ENCODE data around the gene RAD23A.
A peak's percentile ranks its signal among the peaks of the same experiment; 100 is the strongest.

RAD23A gene

DNA sequence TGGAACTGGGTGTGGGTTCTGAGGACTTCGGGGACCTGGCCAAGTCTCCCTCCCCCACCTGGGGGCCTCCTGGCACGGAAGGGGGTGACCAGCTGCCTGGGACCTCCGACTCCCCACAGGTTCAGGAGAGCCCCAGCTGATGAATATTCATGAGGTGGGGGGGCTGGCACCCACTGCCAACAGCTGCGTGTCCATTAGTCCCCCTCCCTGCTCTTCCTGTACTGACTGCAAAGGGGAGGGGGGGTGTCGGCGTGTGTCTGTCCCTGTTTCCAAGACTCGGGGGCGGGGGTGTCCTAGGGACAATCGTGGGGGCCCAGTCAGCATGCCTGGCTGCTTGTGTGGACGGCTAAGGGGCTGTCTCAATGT lies 39.0 kb downstream of the RAD23A start:
- no peak for DNase-seq (ENCODE audit: low spot score)

DNA sequence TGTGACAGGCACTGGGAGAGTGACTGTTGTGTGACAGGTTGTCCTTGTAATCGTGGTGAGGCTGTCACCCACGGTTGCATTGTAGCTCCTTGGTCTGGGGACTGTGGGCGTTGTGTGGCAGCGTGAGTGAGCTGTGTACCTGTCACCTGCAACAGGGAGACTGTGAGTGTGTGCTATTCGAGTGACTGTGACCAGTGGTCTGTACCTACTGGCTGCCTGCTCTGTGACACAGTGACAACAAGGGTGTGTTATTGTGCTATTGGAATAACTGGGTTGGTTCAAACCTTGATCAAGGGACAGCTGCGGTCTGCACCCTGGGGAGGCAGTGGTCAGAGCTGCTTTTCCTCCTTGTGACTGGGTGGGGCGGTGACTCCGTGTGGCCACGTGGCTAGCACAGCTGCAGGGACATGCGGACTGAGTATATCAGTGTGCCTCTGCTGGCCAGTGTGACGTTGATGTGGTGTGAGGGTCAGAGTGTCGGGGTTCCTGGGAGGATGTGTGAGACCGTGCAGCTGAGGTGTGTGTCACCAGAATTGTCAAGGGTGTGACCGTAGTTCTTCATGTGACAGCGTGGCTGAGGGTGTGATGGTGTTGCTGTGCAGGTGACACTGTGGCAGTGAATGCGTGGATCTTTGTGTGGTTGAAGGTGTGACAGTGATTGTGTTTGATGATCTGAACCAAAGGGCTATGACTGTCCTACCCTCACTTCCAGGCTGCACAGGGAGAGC lies 39.6 kb downstream of the RAD23A start:
- DNase-seq (ENCODE audit: low spot score) = peak; percentile 83

GRCh38 chr19:12986726-12987125 lies 41.1 kb downstream of the RAD23A start:
- DNase-seq (ENCODE audit: low spot score) = no peak

- no peak for DNase-seq (ENCODE audit: low spot score)
Observed at GRCh38 chr19:12987190-12987589, 41.5 kb downstream of the RAD23A start.

- no peak for DNase-seq (ENCODE audit: low spot score)
Observed at GRCh38 chr19:12987781-12988180, 42.1 kb downstream of the RAD23A start.

GRCh38 chr19:12990431-12990830 lies 44.8 kb downstream of the RAD23A start:
- DNase-seq (ENCODE audit: low spot score) = no peak

- DNase-seq (ENCODE audit: low spot score) = no peak
Observed at GRCh38 chr19:12990853-12991252, 45.2 kb downstream of the RAD23A start.

DNA sequence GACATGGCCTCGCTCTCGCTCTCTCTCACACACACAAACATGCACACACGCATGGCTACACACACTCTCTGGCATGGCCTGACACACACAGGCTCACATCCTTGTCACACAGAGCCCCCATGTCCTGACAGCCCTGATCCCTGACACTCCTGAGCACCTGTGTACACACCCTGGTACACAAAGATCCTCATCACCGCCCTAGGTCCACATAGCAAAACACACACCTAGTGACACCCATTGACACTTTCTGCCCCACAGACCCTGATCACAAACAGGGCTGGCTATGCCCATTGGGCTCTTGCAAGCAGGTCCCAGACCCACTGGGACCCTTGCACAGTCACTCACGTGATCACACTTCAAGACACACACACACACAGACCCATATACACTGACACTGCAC lies 45.6 kb downstream of the RAD23A start:
- no peak for DNase-seq (ENCODE audit: low spot score)

DNA sequence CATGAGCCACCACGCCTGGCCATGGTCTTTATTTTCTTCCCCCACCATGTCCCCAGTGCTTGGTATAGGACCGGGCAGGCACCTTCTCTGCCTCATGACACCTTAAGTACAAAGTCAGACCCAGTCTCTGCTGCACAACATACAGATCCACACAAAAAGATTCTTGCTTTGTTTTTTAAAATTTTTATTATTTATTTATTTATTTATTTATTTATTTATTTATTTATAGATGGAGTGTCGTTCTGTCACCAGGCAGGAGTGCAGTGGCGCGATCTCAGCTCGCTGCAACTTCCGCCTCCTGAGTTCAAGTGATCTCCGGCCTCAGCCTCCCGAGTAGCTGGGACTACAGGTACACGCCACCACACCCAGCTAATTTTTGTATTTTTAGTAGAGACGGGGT lies 47.1 kb downstream of the RAD23A start:
- DNase-seq (ENCODE audit: low spot score) = no peak

DNA sequence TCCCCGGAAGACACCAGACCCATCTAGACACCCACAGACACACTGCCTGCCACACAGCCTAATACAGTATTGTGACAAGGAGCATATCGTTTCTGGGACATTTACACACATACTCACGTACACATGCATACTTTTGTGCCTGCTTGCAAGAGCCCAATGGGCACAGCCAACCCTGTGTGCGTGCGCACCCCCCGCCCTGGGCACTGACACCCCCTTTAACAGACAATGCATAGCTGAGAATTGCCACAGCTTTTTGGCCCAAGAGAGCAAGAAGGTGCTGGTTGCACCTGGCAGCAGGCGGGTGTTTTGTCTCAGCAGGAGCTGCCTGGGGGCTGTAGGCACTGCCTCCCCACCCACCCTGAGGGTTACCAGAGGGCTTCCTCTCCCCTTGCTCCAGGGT lies 47.9 kb downstream of the RAD23A start:
- DNase-seq (ENCODE audit: low spot score) = no peak

GRCh38 chr19:12994701-12995595 lies 49.3 kb downstream of the RAD23A start, which contains the start of gene NFIX:
NFIX (plus strand) TSS chr19:12995475; CDS start chr19:12995838, 363 bp downstream.
- DNase-seq (ENCODE audit: low spot score) = peak; percentile 55

- DNase-seq (ENCODE audit: low spot score) = peak; percentile 14
Observed at GRCh38 chr19:12995596-12996405, 50.1 kb downstream of the RAD23A start.

DNA sequence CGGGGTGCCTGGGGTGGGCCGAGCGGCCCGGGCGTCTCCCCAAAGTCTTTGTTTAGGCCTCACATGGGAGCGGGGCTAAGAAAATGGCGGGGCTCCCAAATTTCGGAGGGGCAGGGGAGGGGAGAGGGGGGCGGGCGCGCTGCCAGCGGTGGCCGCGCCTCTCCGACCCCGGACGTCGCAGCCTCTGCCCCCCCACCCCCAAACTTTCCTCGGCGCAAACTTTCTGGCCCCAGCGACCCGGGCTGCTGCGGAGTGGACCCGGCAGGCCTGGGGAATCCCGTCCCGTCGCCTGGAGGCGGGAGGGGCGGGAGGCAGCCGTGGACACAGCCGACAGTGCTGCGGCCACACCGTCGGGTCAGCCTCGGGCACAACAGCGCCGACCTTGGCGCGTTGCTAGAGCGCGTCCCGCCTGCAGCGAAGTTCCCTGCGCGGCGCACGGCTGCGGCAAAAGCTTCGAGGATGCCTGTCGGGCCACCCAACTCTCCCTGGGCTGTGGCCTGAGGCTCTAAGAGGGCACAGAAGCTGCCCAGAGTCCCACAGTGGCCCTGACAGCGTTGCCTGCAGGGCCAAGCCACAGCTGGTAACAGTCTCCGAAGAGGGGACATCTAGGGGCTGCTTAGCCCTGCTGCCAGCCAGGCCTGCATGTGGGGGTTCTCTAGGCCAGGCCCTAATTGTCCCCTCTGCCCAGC lies 50.9 kb downstream of the RAD23A start:
- DNase-seq (ENCODE audit: low spot score) = no peak

- DNase-seq (ENCODE audit: low spot score) = no peak
Observed at GRCh38 chr19:12997179-12997966, 51.7 kb downstream of the RAD23A start.

GRCh38 chr19:12997967-12998940 lies 52.6 kb downstream of the RAD23A start:
- DNase-seq (ENCODE audit: low spot score) = no peak

GRCh38 chr19:13001166-13001501 lies 55.5 kb downstream of the RAD23A start:
- DNase-seq (ENCODE audit: low spot score) = no peak

GRCh38 chr19:13001502-13002165 lies 56.0 kb downstream of the RAD23A start:
- no peak for DNase-seq (ENCODE audit: low spot score)

DNA sequence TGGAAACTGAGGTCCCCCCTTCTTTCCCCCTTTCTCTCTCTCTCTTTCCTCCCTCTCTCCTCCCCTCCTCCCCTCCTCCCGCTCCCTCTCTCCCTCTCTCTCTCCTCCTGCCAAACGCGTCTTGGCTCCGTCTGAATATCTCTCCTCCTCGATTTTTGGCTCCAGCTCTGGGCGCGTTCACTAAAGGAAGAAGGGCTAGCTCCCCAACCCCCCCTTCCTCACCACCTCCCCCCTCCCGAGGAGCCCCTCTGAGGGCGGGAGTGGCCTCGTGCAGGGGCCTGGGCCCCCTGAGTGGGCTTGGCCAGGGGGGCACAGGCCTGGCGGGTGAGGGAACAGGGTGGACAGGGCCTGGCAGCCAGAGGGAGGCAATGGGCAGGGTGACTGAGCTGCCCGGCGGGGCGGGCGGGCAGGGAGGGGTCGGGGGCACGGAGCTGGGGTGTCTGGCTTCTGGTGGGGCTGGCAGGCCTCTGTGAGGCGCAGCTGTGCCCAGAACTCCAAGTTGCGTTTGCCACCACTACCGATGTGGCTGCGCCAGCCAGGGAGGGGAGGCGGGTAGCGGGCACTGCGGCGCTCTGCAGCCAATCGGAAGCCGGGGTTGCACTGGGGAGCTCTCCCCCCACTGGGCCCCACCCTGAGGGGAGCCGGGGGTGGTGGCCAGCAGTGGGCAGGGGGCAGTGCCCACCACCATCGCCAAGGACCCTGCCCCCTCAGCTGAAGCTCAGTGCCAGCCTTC lies 56.7 kb downstream of the RAD23A start:
- DNase-seq (ENCODE audit: low spot score) = no peak

- no peak for DNase-seq (ENCODE audit: low spot score)
Observed at GRCh38 chr19:13003081-13003480, 57.4 kb downstream of the RAD23A start.
